HG03575 (cell line): Measurements from ENCODE around the gene ALDH3A1.

Experiments used
- ATAC-seq: cut with Tn5 transposase; IDR thresholded peaks from one replicate; pipeline ENCODE4 v1.9.1; 2021; ENCODE audit not compliant: unreplicated experiment, insufficient number of reproducible peaks, low FRiP score; ENCODE audit errors: extremely low read depth

ALDH3A1 gene

GRCh38 chr17:19712436-19713004, 35.6 kb downstream of the ALDH3A1 start:
- ATAC-seq: no peak

GRCh38 chr17:19709841-19710240, 38.3 kb downstream of the ALDH3A1 start:
- ATAC-seq: no peak

GRCh38 chr17:19708431-19709175, 39.5 kb downstream of the ALDH3A1 start:
- ATAC-seq: no peak

- no peak for ATAC-seq
These were observed 40.3 kb downstream of the ALDH3A1 start for GRCh38 chr17:19707728-19708221.

GRCh38 chr17:19706791-19707727, 41.0 kb downstream of the ALDH3A1 start:
- ATAC-seq: no peak

GRCh38 chr17:19705771-19706770, 42.0 kb downstream of the ALDH3A1 start:
- no peak for ATAC-seq

GRCh38 chr17:19705201-19705600, 42.9 kb downstream of the ALDH3A1 start:
- no peak for ATAC-seq

- ATAC-seq: no peak
These were observed 44.1 kb downstream of the ALDH3A1 start for GRCh38 chr17:19703828-19704613.

GRCh38 chr17:19703106-19703827, 44.8 kb downstream of the ALDH3A1 start:
- ATAC-seq: no peak

- ATAC-seq: no peak
These were observed 45.9 kb downstream of the ALDH3A1 start for GRCh38 chr17:19702217-19702641.
